HG03095 (cell line): ENCODE results near the gene MED23.
A peak's percentile ranks its signal among the peaks of the same experiment; 100 is the strongest.
"Not testable (repeated sequence)": the region's sequence is repeated elsewhere in the genome, so short reads cannot be mapped to it uniquely, and the experiment has no call there.

Source experiments
- ATAC-seq: cut with Tn5 transposase; IDR thresholded peaks from one replicate; pipeline ENCODE4 v1.9.1; 2021; ENCODE audit warnings: moderate library complexity; ENCODE audit not compliant: unreplicated experiment

MED23 gene

DNA sequence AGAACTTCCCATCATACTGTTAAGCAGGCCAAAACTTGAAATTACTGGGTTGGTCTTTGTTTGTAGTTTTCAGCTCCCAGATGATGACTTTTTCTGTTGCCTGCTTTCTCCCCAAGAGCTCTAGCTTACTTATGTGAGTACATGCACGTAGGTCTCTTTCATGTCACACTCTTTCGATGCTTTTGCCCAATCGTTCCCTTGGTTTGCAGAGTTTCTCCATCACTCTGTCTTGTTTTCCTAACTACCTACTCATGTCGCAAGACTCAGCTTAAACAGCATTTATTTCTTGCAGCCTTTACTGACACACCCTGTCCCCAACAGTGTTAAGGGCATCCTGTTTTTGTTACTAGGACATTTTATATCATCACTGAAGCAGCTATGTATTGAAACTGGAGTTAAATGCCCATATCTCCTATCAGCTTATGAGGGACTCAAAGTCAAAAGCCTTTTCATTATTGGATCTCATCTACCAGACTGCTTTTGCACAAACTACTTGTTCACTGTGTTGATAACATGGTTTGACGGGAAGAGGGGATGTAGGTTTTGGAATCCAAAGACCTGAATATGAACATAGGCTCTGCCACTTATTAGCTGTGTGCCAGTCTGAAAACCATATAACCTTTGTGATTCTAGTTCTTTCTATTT, 52.1 kb downstream of the MED23 start:
- ATAC-seq = no peak

DNA sequence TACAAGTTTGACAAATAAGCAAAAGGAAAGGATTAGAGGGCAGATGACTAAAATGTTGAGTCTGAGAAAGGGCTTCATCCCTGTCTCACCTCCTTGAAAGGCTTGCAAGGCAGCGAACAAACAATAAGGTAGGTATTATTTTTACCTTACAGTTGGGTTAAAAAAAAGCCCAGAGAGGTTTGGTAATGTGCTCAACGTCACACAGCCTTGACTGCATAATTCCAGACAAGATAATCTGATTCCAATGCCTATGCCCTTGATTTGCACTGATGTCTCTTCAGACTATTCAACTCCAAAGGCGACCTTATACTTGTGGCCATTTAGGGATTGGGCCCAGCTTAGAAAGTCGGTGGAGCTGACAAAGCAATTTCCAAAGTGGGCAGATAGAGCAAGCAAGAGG, 53.4 kb downstream of the MED23 start:
- ATAC-seq = no peak

DNA sequence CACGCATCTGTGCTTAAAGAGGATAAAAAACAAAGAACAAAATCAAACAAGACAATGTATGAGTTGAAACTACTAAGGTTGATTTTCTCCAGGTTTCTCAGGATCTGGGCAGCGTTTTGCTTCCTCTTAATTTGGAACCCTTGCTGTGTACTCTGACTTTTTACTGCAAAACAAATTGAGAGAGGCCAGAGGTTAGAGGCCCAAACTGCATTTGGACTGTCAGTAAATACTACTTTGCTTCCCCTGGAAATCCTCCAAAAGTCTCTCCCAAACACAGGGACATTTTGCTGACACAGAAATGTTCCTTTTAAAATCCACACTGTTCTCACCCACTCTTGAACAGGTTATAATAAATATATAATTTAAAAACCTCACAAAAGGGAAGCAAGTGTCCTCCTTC, 53.9 kb downstream of the MED23 start:
- no peak for ATAC-seq

DNA sequence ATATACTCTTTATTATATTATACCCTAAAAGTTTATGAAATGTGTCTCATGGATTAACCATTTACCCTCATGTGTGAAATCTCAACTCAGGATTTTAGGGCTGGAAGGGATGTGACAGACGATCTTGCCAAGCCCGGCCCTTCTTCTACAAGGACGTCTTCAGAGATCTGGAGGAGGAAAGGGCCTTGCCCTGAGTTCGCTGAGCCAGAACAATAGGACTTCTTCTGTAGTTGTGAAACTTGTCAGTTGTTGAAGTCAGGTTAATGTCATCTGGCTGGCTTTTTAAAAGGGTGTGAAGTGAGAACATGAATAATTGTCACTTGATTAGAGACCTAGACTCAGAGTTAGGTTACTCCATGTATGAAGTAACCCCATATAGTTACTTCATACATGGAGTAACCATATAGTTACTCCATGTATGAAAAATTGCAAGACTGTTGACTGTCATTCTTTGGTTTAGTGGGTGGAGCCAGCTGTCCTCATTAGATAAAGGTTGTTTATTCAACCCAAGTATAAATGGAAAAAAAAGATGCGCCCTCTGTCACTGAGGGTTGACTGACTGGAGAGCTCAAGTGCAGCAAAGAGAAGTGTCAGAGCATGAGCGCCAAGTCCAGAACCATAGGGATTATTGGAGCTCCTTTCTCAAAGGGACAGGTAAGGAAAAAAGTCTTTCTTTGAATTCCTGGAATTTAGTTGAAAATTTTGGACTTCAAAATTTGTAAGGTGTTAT, 55.2 kb downstream of the MED23 start, which contains the start of gene ARG1:
TSS of gene ARG1 (plus strand) at position 541 of the 730 bp plus-strand sequence. CDS start at position 598, 57 bp downstream.
- ATAC-seq = no peak

DNA sequence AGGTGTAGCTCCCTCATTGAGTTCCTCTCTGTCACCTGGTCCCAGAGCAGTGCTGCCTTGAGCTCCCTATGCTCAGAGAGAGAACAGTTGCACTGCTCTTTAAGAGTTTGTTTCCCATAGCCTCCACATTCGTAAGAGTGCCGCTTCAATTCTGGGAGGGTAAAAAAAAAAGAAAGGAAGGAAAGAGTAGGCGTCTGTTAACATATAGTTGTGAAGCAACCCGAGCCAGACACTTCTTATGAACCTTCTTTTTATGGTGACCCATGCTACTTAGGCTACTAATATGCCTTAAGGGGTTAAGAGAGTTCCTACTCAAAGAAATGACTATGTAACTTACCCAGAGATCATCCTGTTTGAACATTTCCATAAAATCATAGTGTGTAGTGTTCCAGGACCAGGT, 59.3 kb downstream of the MED23 start:
- ATAC-seq = no peak

DNA sequence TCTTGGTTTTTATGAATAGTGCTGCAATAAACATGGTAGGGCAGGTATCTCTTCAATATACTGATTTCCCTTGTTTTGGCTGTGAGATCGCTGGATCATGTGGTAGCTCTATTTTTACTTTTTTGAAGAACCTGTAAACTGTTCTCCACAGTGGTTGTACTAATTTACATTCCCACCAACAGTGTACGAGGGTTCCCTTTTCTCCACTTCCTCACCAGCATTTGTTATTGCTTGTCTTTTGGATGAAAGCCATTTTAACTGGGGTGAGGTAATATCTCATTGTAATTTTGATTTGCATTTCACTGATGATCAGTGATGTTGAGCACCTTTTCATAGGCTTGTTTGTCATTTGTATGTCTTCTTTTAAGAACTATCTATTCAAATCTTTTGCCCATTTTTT, 63.0 kb downstream of the MED23 start:
- ATAC-seq = no peak

DNA sequence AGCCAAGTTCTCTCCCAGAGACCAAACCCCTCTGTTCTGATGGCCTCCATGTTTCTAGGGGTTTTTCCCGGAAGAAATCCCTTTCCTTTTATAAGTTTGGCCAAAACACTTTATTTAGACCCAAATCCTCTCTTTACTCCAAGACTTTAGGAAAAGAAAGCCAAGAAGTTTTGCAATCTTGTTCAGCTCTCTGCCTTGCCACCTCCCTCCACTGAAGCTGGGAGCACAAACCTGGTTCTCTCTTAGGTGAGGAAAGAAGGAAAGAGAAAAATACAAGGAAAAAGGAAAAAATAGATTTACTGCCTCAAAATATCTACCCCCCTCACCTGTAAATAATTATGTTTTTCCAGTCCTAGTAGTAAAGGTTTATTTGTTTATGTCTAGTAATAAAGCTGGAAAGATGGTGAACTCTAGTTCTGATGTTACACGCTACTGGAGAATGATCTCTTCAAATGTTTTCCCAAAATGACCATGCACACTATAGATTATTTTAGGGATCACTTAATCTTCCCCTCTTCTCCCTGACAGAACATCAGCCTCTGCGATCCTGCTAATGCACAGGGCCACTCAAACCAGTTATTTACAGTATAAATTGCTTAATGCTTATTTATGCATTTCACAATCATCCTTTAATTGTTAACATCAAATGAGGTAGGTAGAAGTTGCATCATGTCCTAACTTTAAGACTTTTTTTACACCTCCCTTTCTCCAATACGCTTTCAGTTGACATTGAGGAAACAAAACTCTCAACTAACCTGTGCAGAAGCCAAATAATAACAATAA, 65.9 kb downstream of the MED23 start:
- no peak for ATAC-seq

DNA sequence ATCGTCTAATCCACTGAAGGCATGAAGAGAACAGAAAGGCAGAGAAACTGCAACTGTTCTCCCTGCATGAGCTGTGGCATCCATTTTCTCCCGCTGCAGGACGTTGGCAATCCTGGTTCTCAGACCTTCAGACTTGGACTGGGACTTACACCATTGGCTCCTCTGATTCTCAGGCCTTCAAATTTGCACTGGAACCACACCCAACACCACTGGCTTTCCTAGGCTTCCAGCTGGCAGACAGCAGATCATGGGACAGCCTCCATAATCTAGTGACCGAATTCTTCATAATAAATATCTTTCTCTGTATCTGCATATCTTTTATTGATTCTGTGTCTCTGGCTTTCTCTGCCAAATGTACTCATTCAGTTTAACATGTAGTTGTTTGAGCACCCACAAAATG, 69.1 kb downstream of the MED23 start:
- ATAC-seq = no peak

DNA sequence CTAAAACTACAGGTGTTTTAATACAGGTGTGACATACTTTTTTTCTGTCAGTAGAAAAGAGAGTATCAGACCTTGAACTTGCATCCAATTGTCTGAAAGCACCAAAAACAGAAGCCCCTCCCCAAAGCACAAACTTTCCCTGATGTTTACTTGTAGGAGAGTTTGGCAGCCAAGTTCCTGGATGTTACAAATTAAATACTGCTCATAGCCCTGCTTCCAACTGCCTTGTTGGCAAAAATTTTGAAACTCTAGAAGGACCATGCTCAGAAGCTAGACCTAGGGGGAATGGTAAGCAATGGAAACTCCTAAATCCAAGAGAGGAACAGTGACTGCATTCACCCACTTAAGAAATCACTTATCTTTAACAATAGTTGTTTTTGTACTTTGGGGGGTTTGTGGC, 72.0 kb downstream of the MED23 start:
- no peak for ATAC-seq

DNA sequence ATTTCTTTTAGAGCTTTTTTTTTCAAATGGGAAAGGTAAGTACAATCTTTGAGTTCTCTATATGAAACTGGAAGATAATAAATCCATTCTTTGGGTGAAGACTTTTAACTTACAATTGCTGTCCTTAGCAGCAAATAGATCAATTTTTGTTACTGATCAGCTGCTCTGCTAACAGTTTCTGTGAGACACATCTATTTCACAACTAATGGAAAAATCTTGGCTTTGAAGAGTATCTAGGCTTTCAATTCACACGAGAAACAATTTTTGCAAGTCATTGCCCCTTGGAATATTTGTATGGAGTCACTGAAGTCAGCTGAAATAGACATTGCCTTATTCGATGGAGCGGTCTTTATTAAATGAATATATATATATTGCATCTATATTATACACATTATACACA, 75.5 kb downstream of the MED23 start:
- ATAC-seq = no peak

DNA sequence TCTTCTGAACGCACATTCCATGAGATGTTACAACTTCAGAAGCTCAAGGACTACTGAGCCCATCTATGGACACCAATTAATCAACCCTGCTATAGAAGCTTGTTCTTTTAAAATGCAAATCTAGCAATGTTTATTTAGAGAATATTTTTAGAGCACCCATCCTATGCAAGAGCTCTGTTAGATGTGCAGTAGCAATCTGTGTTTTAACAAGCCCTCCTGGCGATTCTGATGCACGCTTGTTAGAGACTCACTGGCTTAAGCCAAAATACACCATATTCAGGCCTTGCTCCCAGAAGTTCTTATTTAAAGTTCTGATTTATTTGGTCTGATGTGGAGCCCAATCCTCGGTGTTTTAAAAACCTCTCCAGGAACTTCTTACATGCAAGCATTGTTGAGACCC, 76.1 kb downstream of the MED23 start:
- no peak for ATAC-seq

DNA sequence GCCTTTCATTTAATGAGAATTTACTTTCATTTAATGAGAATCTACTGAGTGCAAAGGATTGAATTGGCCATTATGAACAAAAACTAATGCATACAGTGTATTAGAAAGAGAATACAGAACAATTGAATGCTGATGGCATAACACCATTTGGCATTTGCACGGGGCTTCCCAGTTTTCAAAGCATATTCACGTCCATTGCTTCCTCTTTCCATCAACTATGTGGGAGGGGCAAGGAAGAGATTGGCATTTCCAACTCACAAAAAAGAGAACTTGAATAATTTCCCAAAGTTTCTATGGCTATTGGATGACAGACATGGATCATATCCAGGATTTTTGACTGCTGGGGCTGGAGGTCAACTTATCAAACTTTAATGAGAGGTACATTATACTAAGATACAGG, 78.2 kb downstream of the MED23 start:
- no peak for ATAC-seq

DNA sequence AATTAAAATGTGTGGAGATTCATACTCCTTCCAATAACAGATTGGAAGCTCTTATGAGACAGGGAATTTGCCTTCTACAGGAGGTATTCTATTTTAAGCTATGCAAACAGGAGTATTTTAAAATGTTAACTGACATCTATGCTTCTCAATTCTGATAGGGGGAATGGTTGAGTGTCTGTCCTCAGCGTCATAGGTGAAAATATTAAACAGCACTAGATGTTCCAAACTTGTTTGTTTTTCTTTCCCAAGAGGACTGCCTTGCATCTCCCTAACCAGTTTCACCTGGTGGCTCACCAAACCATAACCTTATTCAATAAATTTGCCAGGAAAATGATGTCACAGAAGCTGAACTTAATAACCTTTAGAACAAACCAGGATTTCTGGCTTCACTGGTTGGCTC, 79.6 kb downstream of the MED23 start:
- no peak for ATAC-seq

DNA sequence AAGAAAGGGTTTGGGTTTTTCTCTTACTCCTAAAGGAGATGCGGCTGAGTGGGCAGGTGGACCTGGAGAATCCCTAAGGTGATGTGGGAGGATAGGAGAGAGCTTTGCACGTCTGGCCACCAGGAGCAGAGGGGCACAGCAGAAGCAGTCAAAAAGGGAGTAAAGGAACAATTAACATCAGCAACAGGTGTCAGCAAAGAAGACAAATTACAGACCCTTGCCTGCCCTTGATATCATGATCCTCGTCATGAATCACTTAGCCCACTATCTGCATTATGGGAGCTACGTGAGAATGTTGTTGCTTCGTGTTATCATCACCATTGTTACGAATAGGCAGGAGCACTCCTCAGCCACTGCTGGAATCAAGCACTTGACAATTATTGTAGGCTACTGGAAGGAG, 80.6 kb downstream of the MED23 start:
- no peak for ATAC-seq

DNA sequence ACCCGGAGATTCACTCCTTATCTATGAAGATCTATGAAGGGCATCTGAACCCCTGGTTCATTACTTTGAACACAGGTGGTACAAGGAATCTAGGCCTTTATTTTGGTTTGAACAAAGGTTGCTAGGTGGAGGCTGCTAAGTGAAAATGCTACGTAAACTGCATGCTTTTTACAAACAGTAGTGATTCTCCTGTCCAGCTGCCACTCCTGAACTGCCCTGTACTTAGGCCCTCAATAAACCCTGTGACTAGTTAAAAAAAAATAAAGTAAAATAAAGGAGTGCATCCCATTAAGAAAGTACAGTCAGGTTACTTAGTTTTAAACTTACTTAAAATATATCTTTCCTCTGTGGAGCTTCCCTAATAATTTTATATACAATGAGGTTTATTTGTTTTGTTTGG, 82.7 kb downstream of the MED23 start:
- no peak for ATAC-seq

DNA sequence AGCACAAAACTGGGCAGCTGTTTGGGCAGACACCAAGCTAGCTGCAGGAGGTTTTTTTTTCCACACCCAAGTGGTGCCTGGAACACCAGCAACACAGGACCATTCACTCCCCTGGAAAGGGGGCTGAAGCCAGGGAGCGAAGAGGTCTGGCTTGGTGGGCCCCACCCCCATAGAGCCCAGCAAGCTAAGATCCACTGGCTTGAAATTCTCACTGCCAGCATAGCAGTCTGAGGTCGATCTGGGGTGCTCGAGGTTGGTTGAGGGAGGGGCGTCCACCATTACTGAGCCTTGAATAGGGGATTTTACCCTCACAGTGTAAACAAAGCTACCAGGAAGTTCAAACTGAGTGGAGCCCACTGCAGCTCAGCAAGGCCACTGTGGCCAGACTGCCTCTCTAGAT, 89.4 kb downstream of the MED23 start:
- ATAC-seq = not testable (repeated sequence)

DNA sequence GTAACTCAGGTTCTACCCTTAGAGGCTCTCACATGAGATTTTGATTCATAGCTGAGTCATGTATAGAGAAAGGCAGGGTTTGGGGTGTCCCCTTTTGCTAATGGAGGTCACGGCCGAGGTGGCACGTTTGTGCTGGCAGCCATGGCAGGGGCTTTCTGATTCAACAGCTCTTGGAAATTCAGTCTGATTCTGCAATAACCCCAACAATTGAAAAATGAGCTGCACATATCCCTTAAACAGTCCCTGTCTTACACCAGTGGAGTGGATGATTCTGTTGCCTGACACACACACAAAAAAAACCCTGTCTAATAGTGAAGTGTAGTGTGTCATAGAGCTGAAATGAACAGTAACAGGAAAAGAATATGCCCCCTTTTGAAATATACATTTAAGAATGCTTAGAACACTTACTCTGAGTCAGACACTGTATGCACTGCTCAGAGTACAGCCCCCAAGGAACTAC, 95.4 kb downstream of the MED23 start:
- ATAC-seq = peak; percentile 82

DNA sequence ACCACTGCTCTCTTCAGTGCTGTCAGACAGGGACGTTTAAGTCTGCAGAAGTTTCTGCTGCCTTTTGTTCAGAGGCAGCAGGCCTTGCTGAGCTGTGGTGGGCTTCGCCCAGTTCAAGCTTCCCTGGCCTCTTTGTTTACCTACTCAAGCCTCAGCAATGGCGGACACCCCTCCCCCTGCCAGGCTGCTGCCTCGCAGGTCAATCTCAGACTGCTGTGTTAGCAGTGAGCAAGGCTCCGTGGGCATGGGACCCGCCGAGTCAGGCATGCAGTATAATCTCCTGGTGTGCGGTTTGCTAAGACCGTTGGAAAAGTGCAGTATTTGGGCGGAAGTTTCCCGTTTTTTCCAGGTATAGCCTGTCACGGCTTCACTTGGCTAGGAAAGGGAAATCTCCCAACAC, 96.4 kb downstream of the MED23 start:
- not testable (repeated sequence) for ATAC-seq

DNA sequence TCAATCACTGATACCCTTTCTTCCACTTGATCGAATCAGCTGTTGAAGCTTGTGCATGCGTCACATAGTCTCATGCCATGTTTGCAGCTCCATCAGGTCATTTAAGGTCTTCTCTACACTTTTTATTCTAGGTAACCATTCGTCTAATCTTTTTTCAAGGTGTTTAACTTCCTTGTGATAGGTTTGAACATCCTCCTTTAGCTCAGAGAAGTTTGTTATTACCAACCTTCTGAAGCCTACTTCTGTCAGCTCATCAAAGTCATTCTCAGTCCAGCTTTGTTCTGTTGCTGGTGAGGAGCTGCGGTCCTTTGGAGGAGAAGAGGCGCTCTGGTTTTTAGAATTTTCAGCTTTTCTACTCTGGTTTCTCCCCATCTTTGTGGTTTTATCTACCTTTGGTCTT, 97.1 kb downstream of the MED23 start:
- not testable (repeated sequence) for ATAC-seq

DNA sequence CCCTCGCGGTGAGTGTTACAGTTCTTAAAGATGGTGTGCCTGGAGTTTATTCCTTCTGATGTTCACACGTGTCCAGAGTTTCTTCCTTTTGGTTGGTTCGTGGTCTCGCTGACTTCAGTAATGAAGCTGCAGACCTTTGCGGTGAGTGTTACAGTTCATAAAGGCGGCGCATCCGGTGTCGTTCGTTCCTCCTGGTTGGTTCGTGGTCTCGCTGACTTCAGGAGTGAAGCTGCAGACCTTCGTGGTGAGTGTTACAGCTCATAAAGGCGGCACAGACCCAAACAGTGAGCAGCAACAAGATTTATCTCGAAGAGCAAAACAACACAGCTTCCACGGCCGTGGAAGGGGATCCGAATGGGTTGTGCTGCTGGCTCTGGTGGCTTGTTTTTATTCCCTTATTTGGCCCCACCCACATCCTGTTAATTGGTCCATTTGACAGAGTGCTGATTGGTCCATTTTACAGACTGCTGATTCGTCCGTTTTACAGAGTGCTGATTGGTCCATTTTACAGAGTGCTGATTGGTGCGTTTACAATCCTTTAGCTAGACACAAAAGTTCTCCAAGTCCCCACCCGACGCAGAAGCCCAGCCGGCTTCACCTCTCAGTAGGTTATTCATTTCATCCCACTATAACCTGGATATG, 103.2 kb downstream of the MED23 start:
- no peak for ATAC-seq

DNA sequence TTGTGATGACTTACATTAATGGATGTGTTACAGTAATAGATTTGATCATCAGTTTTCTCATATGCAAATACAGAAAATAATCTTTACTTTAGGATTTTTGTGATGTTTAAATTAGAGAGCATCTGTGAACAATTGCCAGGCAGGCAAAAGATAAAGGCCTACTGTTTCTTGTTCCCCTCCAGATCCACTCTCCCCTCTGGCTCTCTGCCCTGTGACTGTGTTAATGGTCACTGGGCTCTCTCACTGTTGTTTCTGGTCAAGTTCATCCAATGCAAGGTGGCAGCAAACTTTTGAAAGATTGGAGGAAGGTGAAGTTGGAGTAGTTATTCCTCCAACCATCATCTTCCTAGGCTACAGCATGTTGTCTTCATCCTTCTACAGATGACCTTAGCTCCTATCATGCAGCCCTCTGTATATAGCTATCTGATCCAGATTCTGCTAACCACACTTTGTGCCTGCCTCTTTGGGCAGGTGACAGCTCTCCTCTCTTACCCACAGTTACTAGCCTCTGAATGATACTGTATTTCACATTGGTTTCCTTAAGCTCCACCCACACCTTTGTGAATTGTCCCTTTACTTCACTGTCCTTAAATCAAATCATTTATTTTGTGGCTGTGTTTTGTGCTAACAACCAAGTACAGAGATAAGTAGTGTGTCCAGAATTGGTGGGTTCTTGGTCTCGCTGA, 103.9 kb downstream of the MED23 start:
- no peak for ATAC-seq
